GM19463 (cell line): ENCODE measurements around the gene GALNT9.
"Not testable (repeated sequence)": the region's sequence is repeated elsewhere in the genome, so short reads cannot be mapped to it uniquely, and the experiment has no call there.

Experiments used
- ATAC-seq: cut with Tn5 transposase; IDR thresholded peaks from one replicate; pipeline ENCODE4 v1.9.1; 2021; ENCODE audit warnings: mild to moderate bottlenecking, moderate library complexity; ENCODE audit not compliant: unreplicated experiment

GALNT9 gene

DNA sequence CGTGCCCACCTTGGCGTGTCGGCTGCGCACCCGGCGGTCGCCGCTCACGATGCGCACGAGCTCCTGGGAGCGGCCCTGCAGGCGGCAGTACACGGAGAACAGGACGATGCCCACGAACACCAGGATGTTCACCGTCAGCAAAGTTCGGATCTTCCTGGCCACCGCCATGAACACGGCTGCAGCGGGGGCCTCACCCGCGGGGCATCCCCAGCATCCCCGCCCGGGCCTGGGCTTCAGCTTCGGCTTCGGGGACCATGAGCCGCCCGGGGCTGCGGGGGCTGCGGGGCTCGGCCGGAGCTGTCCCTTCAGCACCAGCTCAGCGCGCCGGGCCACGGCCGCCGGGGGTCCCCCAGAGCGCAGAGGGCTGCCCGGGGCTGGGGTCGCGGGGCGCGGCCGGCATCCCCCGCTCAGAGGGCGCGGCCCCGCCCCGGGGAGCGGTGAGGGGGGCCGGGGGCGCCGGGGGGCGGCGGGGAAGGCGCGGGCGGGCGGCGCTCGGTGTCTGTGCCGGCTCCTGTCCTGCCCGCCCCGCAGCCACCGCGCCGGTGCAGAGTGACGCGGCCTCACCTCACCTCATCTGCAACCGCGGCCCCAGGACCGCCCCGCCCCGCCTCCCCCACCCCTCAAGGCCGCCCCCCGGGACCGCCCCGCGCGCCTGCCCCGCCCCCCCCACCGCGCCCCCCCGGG, at the start of gene GALNT9:
Gene GALNT9, minus strand, starts transcription at position 554 of the 684 bp plus-strand sequence. Its CDS starts 386 bp downstream, at position 168.
- ATAC-seq = no peak

DNA sequence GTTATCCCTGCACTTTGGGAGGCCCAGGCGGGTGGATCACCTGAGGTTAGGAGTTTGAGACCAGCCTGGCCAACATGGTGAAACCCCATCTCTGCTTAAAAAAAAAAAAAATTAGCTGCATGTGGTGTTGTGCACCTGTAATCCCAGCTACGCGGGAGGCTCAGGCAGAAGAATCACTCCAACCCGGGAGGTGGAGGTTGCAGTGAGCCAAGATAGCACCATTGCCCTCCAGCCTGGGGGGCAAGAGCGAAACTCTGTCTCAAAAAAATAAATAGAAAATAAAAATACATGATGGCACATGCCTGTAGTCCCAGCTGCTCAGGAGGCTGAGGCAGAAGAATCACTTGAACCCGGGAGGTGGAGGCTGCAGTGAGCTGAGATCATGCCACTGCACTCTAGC, 49.7 kb upstream of the GALNT9 start:
- not testable (repeated sequence) for ATAC-seq

DNA sequence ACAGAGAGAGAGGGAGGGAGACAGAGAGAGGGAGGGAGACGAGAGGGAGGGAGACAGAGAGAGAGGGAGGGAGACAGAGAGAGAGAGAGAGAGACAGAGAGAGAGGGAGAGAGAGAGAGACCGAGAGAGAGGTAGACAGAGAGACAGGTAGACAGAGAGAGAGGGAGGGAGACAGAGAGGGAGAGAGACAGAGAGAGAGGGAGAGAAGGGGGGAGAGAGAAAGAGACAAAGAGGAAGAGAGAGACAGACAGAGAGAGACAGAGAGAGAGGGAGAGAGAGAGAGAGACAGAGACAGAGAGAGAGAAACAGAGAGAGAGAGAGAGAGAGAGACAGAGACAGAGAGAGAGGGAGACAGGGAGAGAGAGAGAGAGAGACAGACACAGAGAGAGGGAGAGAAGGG, 47.8 kb upstream of the GALNT9 start:
- ATAC-seq = no peak

- no peak for ATAC-seq
These were observed 47.1 kb upstream of the GALNT9 start for GRCh38 chr12:132376464-132376830.

- no peak for ATAC-seq
These were observed 46.5 kb upstream of the GALNT9 start for GRCh38 chr12:132375747-132376463.

- ATAC-seq = no peak
These were observed 45.4 kb upstream of the GALNT9 start for GRCh38 chr12:132374612-132375445.

GRCh38 chr12:132373901-132374611, 44.7 kb upstream of the GALNT9 start:
- no peak for ATAC-seq

DNA sequence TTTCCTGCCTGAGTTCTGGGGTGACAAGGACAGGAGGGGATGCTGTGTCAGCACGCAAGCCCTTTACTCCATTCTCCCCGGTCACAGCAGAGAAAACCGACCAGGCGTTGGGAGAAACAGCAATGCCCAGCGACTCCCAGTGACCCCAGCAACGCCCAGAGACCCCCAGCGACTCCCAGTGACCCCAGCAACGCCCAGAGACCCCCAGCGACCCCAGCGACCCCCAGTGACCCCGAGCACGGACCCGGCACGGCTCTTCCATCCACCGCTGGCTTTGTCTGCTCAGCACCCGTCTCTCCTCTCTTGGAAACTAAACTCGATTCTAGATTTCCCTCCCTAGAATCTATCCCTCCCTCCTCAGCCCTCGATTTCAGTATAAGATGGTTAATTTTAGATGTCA, 38.5 kb upstream of the GALNT9 start:
- ATAC-seq = no peak

GRCh38 chr12:132367071-132367851, 37.9 kb upstream of the GALNT9 start:
- ATAC-seq = no peak

DNA sequence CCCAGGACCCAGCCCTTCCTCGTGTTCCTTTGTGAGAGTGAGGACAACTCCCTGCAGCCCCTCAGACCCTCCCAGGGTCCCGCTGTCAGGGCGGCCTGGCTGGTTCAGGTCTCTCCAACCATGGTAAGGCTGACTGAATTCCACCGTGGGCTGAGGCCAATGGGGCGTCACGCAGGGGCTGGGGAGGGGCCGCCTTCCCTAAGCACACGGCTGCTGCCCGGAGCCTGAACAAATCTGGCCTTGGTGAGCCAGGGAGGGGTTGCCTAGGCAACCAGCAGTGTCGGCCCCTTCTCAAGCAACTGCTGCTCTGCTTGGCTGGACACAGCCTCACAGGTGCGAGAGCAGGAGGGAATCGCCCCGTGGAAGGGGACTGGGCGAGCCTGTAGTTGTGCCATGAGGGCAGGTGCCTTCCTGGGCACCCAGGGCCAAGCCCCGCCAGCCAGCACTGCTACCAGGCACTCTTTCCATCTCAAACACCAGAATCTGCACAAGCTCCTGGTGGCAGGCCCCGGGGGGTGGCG, 37.0 kb upstream of the GALNT9 start:
- ATAC-seq = no peak

DNA sequence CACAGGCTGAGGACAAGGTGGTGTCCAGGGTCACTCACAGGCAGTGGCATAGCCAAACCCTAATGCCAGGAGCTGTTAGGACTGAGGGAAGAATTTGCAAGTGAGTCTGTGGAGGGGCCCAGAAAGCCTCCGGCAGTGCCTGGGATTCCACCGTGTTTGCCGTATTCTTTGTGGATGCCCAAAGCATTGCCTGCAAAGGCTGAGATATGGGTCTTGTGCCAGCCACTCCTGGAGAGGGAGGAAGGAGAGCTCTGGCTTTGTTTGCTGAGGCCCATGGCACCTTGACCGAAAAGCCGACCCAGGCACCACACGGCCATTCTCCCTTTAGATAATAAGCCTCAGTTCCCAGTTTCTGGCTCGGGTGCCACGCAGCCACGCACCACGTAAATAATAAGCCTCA, 35.8 kb upstream of the GALNT9 start:
- no peak for ATAC-seq

- no peak for ATAC-seq
These were observed 35.0 kb upstream of the GALNT9 start for GRCh38 chr12:132364348-132364902.

DNA sequence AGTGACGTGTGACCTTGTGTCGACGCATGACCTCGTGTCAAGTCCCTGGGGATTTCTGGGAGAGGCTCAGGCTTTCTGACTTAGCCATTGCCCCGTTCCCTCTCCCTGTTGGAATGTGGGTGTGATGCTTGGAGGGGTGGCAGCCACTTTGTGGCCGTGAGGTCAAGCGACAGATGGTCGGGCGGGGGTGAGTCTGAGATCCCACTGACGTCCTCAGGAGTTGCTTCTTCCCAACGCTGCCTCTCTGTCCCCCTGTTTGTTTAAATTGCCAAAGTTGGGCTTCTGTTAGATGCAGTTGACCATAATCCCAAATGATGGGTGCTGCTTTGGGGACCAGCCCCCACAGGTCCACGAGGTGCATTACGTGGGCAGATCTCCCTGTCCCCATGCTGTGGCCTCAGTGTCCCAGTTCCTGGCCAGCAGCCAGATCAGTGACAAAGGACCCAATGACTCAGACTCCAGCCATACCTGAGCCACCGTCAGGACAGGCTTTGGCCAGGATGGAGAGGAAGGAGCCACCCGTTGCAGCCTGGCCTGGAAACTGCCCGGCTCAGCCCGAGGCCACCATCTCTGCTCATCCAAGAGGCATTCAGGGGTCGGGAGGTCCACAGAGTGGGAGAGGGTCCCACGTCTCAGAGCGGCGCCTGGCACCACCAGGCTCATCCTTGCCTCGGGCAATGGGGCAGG, 34.4 kb upstream of the GALNT9 start:
- ATAC-seq = no peak

GRCh38 chr12:132362996-132363660, 33.7 kb upstream of the GALNT9 start:
- ATAC-seq = no peak

DNA sequence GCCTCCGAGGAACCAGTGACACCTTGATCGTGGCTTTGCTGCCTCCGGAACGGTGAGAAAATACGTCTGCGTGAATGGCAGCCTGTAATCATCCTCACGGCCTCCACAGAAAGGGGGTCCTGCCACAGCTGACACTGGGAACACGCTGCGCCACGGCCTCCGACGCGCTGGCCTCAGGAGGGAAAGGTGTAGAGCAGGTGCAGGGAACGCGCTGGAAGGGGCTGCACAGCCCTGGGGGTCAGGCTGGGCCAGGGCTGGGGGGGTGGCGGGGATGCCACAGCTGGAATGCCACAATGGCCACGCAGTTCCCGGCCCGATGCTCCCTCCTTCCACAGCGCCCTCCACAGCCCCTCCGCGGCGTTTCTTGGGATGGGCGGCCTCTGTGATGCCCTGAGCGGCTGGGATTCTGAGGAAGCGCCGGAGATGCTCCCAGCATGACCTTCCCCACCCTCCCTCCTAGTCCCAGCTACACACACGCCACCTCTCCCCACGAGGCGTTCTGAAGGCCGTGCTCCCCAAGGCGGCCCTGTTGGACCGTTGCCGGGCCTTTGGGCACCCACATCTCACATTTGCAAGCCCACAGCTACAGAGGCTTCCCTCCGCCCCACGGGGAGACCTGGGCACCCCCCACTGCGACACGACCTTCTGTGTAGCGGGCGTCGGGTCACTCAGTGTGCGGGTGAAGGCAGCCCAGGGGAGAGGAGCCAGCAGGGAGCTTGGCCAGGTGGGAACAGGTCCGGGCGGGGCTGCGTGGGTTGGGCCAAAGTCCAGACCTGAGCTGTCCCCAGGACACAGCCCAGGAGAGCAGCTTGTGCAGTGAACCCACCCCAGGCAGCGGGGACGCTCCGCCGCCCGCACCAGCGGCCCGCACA, 31.8 kb upstream of the GALNT9 start:
- no peak for ATAC-seq

GRCh38 chr12:132360410-132360809, 31.0 kb upstream of the GALNT9 start:
- no peak for ATAC-seq

DNA sequence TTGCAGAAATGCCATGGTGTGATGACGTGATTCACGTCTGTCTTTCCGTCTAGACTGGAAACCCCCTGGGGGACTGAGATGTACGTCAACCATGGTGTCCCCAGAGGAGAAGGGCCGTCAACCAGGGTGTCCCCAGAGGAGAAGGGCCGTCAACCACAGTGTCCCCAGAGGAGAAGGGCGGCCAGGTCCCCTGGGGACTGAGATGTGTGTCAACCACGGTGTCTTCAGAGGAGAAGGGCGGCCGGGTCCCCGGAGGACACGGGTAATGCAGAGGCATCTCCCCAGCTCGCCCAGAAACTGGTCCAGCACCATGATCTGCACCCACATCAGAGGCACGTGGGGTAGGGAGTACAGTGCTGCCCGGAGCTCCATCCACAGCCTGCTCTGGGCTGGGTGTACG, 30.6 kb upstream of the GALNT9 start:
- ATAC-seq = no peak

DNA sequence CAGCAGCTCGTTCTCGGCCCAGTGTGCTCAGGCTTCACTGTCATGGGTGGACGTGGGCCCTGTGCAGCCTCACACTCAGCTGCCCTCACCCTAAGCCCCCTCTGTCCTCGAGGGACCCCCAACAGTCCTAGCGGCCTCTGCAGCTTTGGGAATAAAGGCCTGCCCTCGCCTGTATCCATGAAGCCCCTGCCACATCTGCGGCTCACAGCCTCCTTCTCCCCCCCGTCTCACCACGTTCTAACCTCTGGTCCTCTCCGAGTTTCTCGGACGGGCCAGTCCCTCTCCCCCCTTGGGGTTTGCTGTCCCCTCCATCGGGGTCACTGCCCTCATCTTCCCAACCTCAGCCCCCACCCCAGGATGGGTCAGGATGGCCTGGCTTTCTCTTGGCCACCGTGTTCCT, 30.2 kb upstream of the GALNT9 start:
- ATAC-seq = no peak
